GM12891 (cell line): Measurements from ENCODE around the gene ABHD2.

ENCODE experiments used
- POLR2A ChIP-seq: IDR thresholded peaks from 2 replicates; pipeline ENCODE4 v1.6.1; 2011; ENCODE audit warnings: low read depth, low read length, control low read depth
- POLR2AphosphoS5 ChIP-seq: IDR thresholded peaks from 2 replicates; pipeline ENCODE4 v1.6.1; 2011; ENCODE audit warnings: low read depth, low read length, control low read depth
- SPI1 ChIP-seq: IDR thresholded peaks from 2 replicates; pipeline ENCODE4 v1.6.1; 2011; ENCODE audit warnings: low read depth, low read length, control low read depth
- TAF1 ChIP-seq: IDR thresholded peaks from 2 replicates; pipeline ENCODE4 v1.6.1; 2011; ENCODE audit warnings: low read depth, low read length, control low read depth

GRCh38 chr15:89085289-89085926 is 2.8 kb upstream of the ABHD2 start:
- TF ChIP-seq TAF1 (no peak), POLR2AphosphoS5 (no peak), POLR2A (no peak), SPI1 (no peak)
